Measurements from ENCODE around the gene SELENON.

SELENON gene

DNA sequence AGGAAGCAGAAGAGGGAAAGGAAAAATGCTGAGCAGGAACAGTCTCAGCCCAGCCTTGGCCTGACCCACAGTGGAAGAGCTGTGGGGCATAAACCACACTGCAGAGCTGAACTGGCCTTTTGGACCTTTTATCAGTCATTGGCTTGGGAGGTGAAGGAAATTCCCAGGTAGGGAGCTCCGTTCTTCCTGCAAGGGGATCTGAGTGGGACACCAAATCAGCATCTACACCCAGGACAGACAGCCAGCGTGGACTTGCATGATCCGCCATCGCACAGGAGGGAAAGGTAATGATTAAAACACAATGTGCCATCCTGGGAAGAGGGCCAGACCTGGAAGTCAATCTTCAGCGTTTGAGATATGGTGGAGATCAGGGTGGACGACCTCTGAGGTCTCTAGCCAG lies 18.6 kb downstream of the SELENON start:
- Histone ChIP-seq H3K4me3 (ENCODE audit: insufficient read length, low read depth) (no peak overlapping the region), H3K27me3 (ENCODE audit: insufficient read depth, insufficient read length) (peaks cover 7% of the 10 kb centered on the region), H3K36me3 (ENCODE audit: insufficient read depth, insufficient read length, low read length) (peaks cover 42% of the 10 kb centered on the region), H3K9me3 (ENCODE audit: insufficient read depth, low read length) (no peaks in the 10 kb centered on the region), H3K9ac (ENCODE audit: insufficient read length, low read depth) (peak overlapping the region; percentile 98), H3K4me1 (ENCODE audit: insufficient read depth, insufficient read length) (peaks cover 20% of the 10 kb centered on the region)
- no peak for DNase-seq (ENCODE audit: low read depth, low spot score)
- TF ChIP-seq ZNF274 (IDR thresholded peaks at IDR 0.05; ENCODE audit: low read depth, low read length) = no peak
- TF ChIP-seq YY1 (IDR thresholded peaks at IDR 0.05; ENCODE audit: insufficient read depth, insufficient read length) = no peak

GRCh38 chr1:25819491-25820246 lies 19.7 kb downstream of the SELENON start, which contains the start of gene MTFR1L:
Gene MTFR1L, plus strand, starts transcription at chr1:25819954. Its CDS starts 3,151 bp downstream, at chr1:25823105.
- Histone ChIP-seq H3K4me1 (ENCODE audit: insufficient read depth, insufficient read length) (peaks cover 20% of the 10 kb centered on the region), H3K36me3 (ENCODE audit: insufficient read depth, insufficient read length, low read length) (peaks cover 42% of the 10 kb centered on the region), H3K4me3 (ENCODE audit: insufficient read length, low read depth) (peak within 1 kb of the TSS; percentile 87), H3K27me3 (ENCODE audit: insufficient read depth, insufficient read length) (peaks cover 7% of the 10 kb centered on the region), H3K9ac (ENCODE audit: insufficient read length, low read depth) (peak within 1 kb of the TSS; percentile 98), H3K9me3 (ENCODE audit: insufficient read depth, low read length) (no peaks in the 10 kb centered on the region)
- TF ChIP-seq YY1 (IDR thresholded peaks at IDR 0.05; ENCODE audit: insufficient read depth, insufficient read length) = no peak
- TF ChIP-seq ZNF274 (IDR thresholded peaks at IDR 0.05; ENCODE audit: low read depth, low read length) = no peak
- no peak for TF ChIP-seq SUZ12 (IDR thresholded peaks at IDR 0.05; ENCODE audit: extremely low read depth, insufficient read depth, insufficient read length)
- peak; percentile 89 for DNase-seq (ENCODE audit: low read depth, low spot score)

DNA sequence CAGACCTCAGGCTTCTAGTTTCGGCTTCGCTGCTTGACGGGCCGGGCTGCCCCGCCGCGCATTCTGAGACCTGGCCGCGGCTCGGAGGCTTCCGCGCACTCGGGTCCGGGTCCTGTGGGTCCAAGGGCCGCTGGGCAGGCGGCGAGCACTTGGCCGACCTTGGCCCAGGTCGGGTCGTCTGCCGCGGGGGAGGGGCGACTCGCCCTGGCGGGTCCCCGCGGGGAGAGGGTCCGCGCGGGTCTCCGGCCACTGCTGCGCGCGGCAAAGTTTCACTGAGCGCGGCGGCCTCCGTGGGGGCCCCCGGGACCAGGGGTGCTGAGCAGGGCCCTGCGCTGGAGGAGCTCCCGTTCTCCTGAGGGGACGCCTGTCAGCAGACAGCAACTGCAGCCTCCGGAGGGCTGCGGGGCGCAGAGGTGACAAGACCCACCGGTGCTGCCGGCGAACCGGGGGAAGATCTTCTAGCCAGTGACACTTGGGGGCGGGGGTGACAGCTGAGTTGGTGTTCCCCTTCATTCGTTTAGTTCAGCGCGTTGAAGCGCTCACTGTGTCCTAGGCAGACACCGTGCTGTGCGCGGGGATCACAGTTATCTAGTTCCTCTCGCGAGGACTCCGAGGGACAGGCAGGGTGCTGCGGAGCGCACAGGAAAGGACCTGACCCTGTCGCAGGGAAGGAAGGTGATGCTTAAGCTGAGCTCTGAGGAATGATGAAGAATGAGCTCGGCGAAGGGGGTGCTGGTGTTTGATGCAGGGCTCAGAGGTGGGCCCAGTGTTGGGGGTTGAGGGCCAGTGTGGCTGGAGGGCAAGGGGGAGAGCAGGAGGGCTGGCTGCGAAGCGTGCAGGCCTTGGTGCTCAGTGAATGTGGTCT lies 20.5 kb downstream of the SELENON start:
- TF ChIP-seq YY1 (IDR thresholded peaks at IDR 0.05; ENCODE audit: insufficient read depth, insufficient read length) = no peak
- TF ChIP-seq SUZ12 (IDR thresholded peaks at IDR 0.05; ENCODE audit: extremely low read depth, insufficient read depth, insufficient read length) = no peak
- TF ChIP-seq ZNF274 (IDR thresholded peaks at IDR 0.05; ENCODE audit: low read depth, low read length) = no peak
- H3K27me3 ChIP-seq (ENCODE audit: insufficient read depth, insufficient read length) = peaks cover 7% of the 10 kb centered on the region
- DNase-seq (ENCODE audit: low read depth, low spot score) = peak; percentile 56

DNA sequence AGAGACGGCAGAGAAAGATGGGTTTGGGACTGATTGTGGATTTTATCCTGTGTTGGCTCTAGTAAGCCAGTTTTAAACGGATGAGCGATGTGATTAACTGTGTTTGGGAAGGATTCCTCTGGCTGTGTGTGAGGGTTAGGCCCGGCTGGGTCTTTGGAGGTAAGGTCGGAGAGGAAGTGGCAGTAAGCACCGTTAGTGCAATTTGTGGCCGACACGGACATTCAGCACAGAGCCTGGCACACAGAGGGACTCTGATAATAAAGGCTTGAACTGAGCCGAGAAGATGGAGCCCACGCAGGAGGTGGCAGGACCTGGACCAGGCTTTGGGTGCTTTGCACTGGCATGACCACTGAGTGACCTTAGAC lies 21.1 kb downstream of the SELENON start:
- peak overlapping the region; percentile 87 for H3K4me3 ChIP-seq (ENCODE audit: insufficient read length, low read depth)
- H3K27me3 ChIP-seq (ENCODE audit: insufficient read depth, insufficient read length) = peaks cover 7% of the 10 kb centered on the region
- no peaks in the 10 kb centered on the region for H3K9me3 ChIP-seq (ENCODE audit: insufficient read depth, low read length)
- H3K36me3 ChIP-seq (ENCODE audit: insufficient read depth, insufficient read length, low read length) = peaks cover 36% of the 10 kb centered on the region
- H3K9ac ChIP-seq (ENCODE audit: insufficient read length, low read depth) = peak overlapping the region; percentile 98
- DNase-seq (ENCODE audit: low read depth, low spot score) = no peak
- H3K4me1 ChIP-seq (ENCODE audit: insufficient read depth, insufficient read length) = peaks cover 16% of the 10 kb centered on the region
- TF ChIP-seq ZNF274 (IDR thresholded peaks at IDR 0.05; ENCODE audit: low read depth, low read length) = no peak
- TF ChIP-seq SUZ12 (IDR thresholded peaks at IDR 0.05; ENCODE audit: extremely low read depth, insufficient read depth, insufficient read length) = no peak
- no peak for TF ChIP-seq YY1 (IDR thresholded peaks at IDR 0.05; ENCODE audit: insufficient read depth, insufficient read length)

More for the DNA sequence above, 20.5 kb downstream of the SELENON start:
- Histone ChIP-seq H3K36me3 (ENCODE audit: insufficient read depth, insufficient read length, low read length) (peaks cover 38% of the 10 kb centered on the region), H3K4me3 (ENCODE audit: insufficient read length, low read depth) (peak overlapping the region; percentile 87), H3K4me1 (ENCODE audit: insufficient read depth, insufficient read length) (peaks cover 20% of the 10 kb centered on the region), H3K9ac (ENCODE audit: insufficient read length, low read depth) (peak overlapping the region; percentile 98), H3K9me3 (ENCODE audit: insufficient read depth, low read length) (no peaks in the 10 kb centered on the region)

DNA sequence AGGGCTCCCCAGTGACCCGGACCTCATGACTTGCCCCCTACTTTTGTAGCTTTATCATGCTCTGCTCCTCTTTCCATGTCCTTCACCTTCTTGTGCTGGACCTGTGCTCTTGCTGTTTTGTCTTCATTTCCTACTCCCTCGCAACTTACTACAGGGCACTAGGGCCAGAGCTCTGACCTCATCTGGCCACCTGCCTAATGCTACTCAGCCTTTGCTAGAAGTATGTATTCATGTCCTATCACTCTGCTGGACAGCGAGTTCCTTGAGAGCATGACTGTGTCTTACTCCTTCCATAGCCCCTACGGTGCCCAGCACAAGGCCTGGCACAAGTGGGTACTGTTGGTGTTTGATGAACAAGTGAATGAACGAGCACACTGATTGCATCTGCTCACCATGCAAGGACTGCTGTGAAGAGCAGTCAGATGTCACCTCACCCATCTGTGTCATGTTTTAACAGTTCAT lies 21.7 kb downstream of the SELENON start:
- H3K27me3 ChIP-seq (ENCODE audit: insufficient read depth, insufficient read length) = peaks cover 7% of the 10 kb centered on the region
- H3K4me1 ChIP-seq (ENCODE audit: insufficient read depth, insufficient read length) = peaks cover 19% of the 10 kb centered on the region
- no peak for TF ChIP-seq SUZ12 (IDR thresholded peaks at IDR 0.05; ENCODE audit: extremely low read depth, insufficient read depth, insufficient read length)
- no peak for TF ChIP-seq YY1 (IDR thresholded peaks at IDR 0.05; ENCODE audit: insufficient read depth, insufficient read length)
- TF ChIP-seq ZNF274 (IDR thresholded peaks at IDR 0.05; ENCODE audit: low read depth, low read length) = no peak
- no peak overlapping the region for H3K4me3 ChIP-seq (ENCODE audit: insufficient read length, low read depth)
- no peaks in the 10 kb centered on the region for H3K9me3 ChIP-seq (ENCODE audit: insufficient read depth, low read length)
- peaks cover 36% of the 10 kb centered on the region for H3K36me3 ChIP-seq (ENCODE audit: insufficient read depth, insufficient read length, low read length)
- H3K9ac ChIP-seq (ENCODE audit: insufficient read length, low read depth) = no peak overlapping the region
- no peak for DNase-seq (ENCODE audit: low read depth, low spot score)

DNA sequence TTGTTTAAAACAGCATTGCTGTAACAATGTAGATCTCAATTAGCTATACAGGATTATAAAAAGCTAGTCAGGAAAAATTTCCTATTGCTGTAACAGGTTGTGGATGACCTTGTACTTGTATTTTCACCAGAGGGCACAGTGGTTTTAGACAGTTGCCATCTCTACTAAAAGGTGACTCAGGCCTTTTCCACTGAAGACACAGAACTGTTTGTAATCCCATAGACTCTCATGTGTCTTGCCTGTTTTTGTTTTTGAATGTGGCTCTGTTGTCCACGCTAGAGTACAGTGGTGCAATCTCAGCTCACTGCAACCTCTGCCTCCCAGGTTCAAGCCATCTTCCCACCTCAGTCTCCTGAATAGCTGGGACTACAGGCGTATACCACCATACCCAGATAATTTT lies 25.6 kb downstream of the SELENON start:
- peaks cover 68% of the 10 kb centered on the region for H3K36me3 ChIP-seq (ENCODE audit: insufficient read depth, insufficient read length, low read length)
- peaks cover 10% of the 10 kb centered on the region for H3K4me1 ChIP-seq (ENCODE audit: insufficient read depth, insufficient read length)
- H3K27me3 ChIP-seq (ENCODE audit: insufficient read depth, insufficient read length) = peaks cover 7% of the 10 kb centered on the region
- TF ChIP-seq SUZ12 (IDR thresholded peaks at IDR 0.05; ENCODE audit: extremely low read depth, insufficient read depth, insufficient read length) = no peak
- no peak for TF ChIP-seq ZNF274 (IDR thresholded peaks at IDR 0.05; ENCODE audit: low read depth, low read length)
- no peak overlapping the region for H3K9ac ChIP-seq (ENCODE audit: insufficient read length, low read depth)
- H3K9me3 ChIP-seq (ENCODE audit: insufficient read depth, low read length) = no peaks in the 10 kb centered on the region
- H3K4me3 ChIP-seq (ENCODE audit: insufficient read length, low read depth) = no peak overlapping the region
- DNase-seq (ENCODE audit: low read depth, low spot score) = no peak

DNA sequence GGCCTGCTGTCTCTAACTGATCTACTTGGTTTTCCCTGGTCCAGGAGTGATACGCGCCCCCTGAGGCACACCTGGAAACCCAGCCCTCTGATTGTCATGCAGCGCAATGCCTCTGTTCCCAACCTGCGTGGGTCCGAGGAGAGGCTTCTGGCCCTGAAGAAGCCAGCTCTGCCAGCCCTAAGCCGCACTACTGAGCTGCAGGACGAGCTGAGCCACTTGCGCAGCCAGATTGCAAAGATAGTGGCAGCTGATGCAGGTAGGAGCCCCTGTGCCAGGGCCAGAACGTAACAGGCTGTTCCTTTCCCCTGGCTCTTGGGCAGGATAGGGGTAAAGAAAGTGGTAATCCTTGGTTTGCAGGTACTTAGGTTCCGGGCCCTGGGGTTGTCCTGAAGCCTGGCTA lies 26.6 kb downstream of the SELENON start:
- Histone ChIP-seq H3K27me3 (ENCODE audit: insufficient read depth, insufficient read length) (peaks cover under 1% of the 10 kb centered on the region), H3K9me3 (ENCODE audit: insufficient read depth, low read length) (no peaks in the 10 kb centered on the region), H3K4me1 (ENCODE audit: insufficient read depth, insufficient read length) (peaks cover 4% of the 10 kb centered on the region), H3K4me3 (ENCODE audit: insufficient read length, low read depth) (no peak overlapping the region), H3K9ac (ENCODE audit: insufficient read length, low read depth) (no peak overlapping the region), H3K36me3 (ENCODE audit: insufficient read depth, insufficient read length, low read length) (peaks cover 78% of the 10 kb centered on the region)
- no peak for TF ChIP-seq SUZ12 (IDR thresholded peaks at IDR 0.05; ENCODE audit: extremely low read depth, insufficient read depth, insufficient read length)
- no peak for TF ChIP-seq ZNF274 (IDR thresholded peaks at IDR 0.05; ENCODE audit: low read depth, low read length)
- TF ChIP-seq YY1 (IDR thresholded peaks at IDR 0.05; ENCODE audit: insufficient read depth, insufficient read length) = no peak
- DNase-seq (ENCODE audit: low read depth, low spot score) = no peak
